Activated naive CD4-positive, alpha-beta T cell treated with anti-CD3 and anti-CD28 coated beads, Interleukin-2, amount 50 U/mL, for 24 hours (primary cell): ENCODE measurements around the gene PRXL2B.
"Not testable (repeated sequence)": the region's sequence is repeated elsewhere in the genome, so short reads cannot be mapped to it uniquely, and the experiment has no call there.

Experiments used
- H3K27ac Mint-ChIP-seq: one replicate; pipeline ENCODE4 v1.8.0; 2021; ENCODE audit warnings: mild to moderate bottlenecking, mixed read lengths
- H3K27me3 Mint-ChIP-seq: one replicate; pipeline ENCODE4 v1.8.0; 2021; ENCODE audit warnings: mixed read lengths
- H3K36me3 Mint-ChIP-seq: one replicate; pipeline ENCODE4 v1.8.0; 2021; ENCODE audit warnings: mixed read lengths
- H3K4me1 Mint-ChIP-seq: one replicate; pipeline ENCODE4 v1.8.0; 2021; ENCODE audit warnings: mixed read lengths
- H3K4me3 Mint-ChIP-seq: one replicate; pipeline ENCODE4 v1.8.0; 2021; ENCODE audit warnings: mild to moderate bottlenecking, mixed read lengths
- H3K9me3 Mint-ChIP-seq: one replicate; pipeline ENCODE4 v1.8.0; 2021; ENCODE audit warnings: mixed read lengths

The PRXL2B gene

GRCh38 chr1:2568187-2568816 is 18.3 kb upstream of the PRXL2B start:
- H3K27ac Mint-ChIP-seq, H3K4me1 Mint-ChIP-seq, H3K36me3 Mint-ChIP-seq, H3K27me3 Mint-ChIP-seq, H3K9me3 Mint-ChIP-seq, H3K4me3 Mint-ChIP-seq: not testable (repeated sequence)

- Mint-ChIP-seq H3K27ac (no peak overlapping the region), H3K9me3 (peaks cover 10% of the 10 kb centered on the region), H3K4me1 (peaks cover 9% of the 10 kb centered on the region), H3K27me3 (no peaks in the 10 kb centered on the region), H3K4me3 (no peak overlapping the region), H3K36me3 (no peaks in the 10 kb centered on the region)
These were observed 17.5 kb upstream of the PRXL2B start for GRCh38 chr1:2569060-2569459.

DNA sequence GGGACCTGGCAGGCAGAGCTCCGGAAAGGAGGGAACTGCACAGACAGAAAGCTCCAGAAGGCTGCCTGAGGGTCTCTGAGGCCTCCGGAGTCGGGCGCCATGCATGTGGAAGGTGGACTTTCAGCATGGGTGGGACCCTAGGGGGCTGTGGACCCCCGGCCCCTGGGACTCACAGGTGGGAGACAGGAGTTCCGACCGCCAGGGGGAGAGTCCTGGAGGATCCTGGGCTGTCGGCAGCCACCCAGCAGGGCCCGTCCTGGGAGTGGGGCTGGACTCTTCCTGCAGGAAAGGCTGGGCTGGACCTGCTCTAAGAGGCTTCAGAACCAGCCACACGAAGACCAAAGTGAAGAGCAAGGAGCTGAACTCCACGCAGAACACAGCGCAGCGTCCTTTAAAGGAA is 16.9 kb upstream of the PRXL2B start:
- peaks cover 13% of the 10 kb centered on the region for H3K9me3 Mint-ChIP-seq
- not testable (repeated sequence) for H3K27me3 Mint-ChIP-seq, H3K36me3 Mint-ChIP-seq, H3K27ac Mint-ChIP-seq, H3K4me1 Mint-ChIP-seq, H3K4me3 Mint-ChIP-seq

DNA sequence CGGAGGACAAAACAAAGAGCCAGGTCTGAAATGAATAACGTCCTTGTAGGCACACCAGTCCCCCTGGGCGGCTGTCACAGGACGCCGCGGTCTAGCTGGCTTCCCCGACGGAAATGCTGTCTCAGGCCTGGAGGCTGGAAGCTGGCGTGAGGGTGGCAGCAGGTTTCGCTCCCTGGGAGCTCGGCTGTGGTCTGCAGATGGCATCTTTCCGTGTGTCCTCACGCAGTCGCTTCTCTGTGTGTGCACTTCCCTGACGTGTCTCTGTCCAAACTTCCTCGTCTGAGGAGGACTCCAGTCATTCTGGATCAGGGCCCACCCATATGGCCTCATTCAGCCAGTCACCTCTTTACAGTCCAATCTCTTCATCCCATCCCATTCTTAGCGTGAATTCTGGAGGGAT is 16.2 kb upstream of the PRXL2B start:
- peak overlapping the region; percentile 18 for H3K27ac Mint-ChIP-seq
- H3K4me3 Mint-ChIP-seq, result no peak overlapping the region
- H3K27me3 Mint-ChIP-seq, result no peaks in the 10 kb centered on the region
- H3K9me3 Mint-ChIP-seq, result peaks cover 13% of the 10 kb centered on the region
- no peaks in the 10 kb centered on the region for H3K36me3 Mint-ChIP-seq
- peaks cover 9% of the 10 kb centered on the region for H3K4me1 Mint-ChIP-seq

GRCh38 chr1:2571348-2571747 is 15.2 kb upstream of the PRXL2B start:
- H3K9me3 Mint-ChIP-seq, result peaks cover 13% of the 10 kb centered on the region
- no peak overlapping the region for H3K4me3 Mint-ChIP-seq

GRCh38 chr1:2573250-2573920 is 13.2 kb upstream of the PRXL2B start:
- Mint-ChIP-seq H3K4me3 (no peak overlapping the region), H3K27me3 (no peaks in the 10 kb centered on the region), H3K9me3 (peaks cover 13% of the 10 kb centered on the region), H3K36me3 (no peaks in the 10 kb centered on the region), H3K4me1 (peaks cover 18% of the 10 kb centered on the region), H3K27ac (peak overlapping the region; percentile 66)

More at GRCh38 chr1:2571348-2571747, 15.2 kb upstream of the PRXL2B start:
- H3K4me1 Mint-ChIP-seq, result peaks cover 9% of the 10 kb centered on the region
- H3K36me3 Mint-ChIP-seq, result no peaks in the 10 kb centered on the region
- H3K27ac Mint-ChIP-seq, result no peak overlapping the region
- H3K27me3 Mint-ChIP-seq, result no peaks in the 10 kb centered on the region

DNA sequence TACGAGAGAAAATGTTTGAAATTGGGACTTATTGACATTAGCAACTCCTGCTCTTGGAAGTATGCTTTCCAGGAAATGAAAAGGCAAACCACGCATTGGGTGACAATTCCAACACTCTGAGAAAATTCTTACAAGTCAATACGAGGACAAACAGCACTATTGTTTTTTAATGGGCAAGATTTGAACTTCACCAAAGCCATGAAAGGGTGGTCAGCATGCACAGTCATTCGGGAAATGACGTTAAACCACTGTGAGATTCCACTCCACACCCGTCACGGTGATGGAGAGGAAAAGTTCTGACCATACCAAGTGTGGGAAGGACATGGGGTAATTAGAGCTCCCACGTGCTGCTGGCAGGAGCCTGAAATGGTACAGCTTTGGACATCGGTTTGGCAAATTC is 12.2 kb upstream of the PRXL2B start:
- Mint-ChIP-seq H3K36me3 (peaks cover 2% of the 10 kb centered on the region), H3K27me3 (no peaks in the 10 kb centered on the region), H3K4me1 (peaks cover 27% of the 10 kb centered on the region), H3K4me3 (no peak overlapping the region), H3K9me3 (peaks cover 13% of the 10 kb centered on the region), H3K27ac (no peak overlapping the region)

DNA sequence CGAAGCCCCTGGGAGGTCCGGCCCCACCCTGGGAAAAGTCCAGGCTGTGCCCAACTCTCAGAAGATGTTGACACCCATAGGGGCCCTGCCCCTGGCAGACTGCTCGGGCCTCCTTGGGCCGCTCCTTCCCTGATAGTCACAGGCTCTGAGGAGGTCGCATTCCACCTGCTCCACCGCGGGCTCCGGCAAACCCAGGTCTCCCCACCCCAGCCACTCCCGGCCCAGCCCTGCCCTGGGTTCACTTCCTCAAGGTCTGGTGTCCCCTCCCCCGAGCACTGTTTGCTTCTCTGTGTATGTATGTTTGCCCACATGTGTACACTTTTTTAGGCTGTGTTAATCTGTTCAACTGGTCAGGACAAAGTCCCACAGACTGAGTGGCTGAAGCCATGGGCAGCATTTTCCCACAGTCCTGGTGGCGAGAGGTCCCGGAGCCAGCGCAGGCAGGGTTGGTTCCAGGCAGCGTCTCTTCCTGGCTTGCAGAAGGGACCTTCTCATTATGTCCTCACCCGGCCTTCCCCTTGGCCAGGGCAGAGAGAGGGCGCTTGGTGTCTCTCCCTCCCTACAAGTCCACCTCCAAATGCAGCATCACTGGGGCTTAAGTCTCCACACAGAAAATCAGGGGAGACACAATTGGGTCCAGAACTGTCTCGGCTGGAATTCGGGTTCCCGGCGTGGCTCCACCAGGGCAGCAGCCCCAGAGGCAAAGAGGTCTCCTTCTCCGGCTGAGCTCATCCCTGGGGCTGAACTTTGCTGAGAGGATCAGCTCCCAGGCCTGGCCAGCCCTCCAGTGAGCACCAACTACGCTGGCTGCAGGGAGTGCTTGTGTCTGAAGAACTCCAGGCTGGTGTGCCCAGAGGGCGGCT is 10.5 kb upstream of the PRXL2B start:
- Mint-ChIP-seq H3K27ac (peak overlapping the region; percentile 51), H3K36me3 (peaks cover 2% of the 10 kb centered on the region), H3K4me3 (peak overlapping the region; percentile 1), H3K27me3 (no peaks in the 10 kb centered on the region), H3K9me3 (peaks cover 13% of the 10 kb centered on the region), H3K4me1 (peaks cover 41% of the 10 kb centered on the region)

GRCh38 chr1:2577565-2578075 is 9.0 kb upstream of the PRXL2B start:
- Mint-ChIP-seq H3K9me3 (peaks cover 13% of the 10 kb centered on the region), H3K27ac (peak overlapping the region; percentile 99), H3K4me3 (peak overlapping the region; percentile 77), H3K4me1 (peaks cover 56% of the 10 kb centered on the region)
- H3K27me3 Mint-ChIP-seq, H3K36me3 Mint-ChIP-seq: not testable (repeated sequence)

GRCh38 chr1:2578758-2579118 is 7.8 kb upstream of the PRXL2B start:
- Mint-ChIP-seq H3K36me3 (peaks cover 2% of the 10 kb centered on the region), H3K9me3 (peaks cover 6% of the 10 kb centered on the region), H3K4me3 (peak overlapping the region; percentile 77), H3K27ac (peak overlapping the region; percentile 99), H3K4me1 (peaks cover 64% of the 10 kb centered on the region), H3K27me3 (no peaks in the 10 kb centered on the region)

- peak overlapping the region; percentile 42 for H3K4me3 Mint-ChIP-seq
These were observed 5.9 kb upstream of the PRXL2B start for GRCh38 chr1:2580691-2581090.

DNA sequence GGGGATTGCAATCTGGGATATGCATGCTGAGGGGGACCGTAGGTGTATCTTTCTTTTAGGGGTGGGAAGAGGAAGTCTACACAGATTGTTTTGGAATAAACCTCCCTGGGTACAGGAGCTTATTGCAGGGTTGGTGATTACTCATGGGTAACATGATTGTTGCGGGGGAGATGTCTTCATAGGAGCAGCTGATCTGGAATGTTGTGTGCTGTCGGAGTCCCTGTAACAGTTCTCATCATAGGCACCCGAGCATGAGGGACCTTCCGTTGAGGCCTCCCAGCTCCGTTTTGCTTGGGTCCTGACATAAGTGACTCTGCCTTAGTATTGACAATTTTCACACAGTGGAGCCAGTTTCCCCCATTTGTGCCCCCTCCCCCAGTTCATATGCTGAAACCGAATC is 4.2 kb upstream of the PRXL2B start:
- H3K4me1 Mint-ChIP-seq, result peaks cover 69% of the 10 kb centered on the region
- H3K36me3 Mint-ChIP-seq, result peaks cover 2% of the 10 kb centered on the region
- peak overlapping the region; percentile 84 for H3K27ac Mint-ChIP-seq
- H3K9me3 Mint-ChIP-seq, result no peaks in the 10 kb centered on the region
- H3K27me3 Mint-ChIP-seq, result no peaks in the 10 kb centered on the region
- no peak overlapping the region for H3K4me3 Mint-ChIP-seq

More at GRCh38 chr1:2580691-2581090, 5.9 kb upstream of the PRXL2B start:
- H3K4me1 Mint-ChIP-seq, result peaks cover 82% of the 10 kb centered on the region
- H3K27ac Mint-ChIP-seq, result no peak overlapping the region
- H3K9me3 Mint-ChIP-seq, result no peaks in the 10 kb centered on the region
- peaks cover 2% of the 10 kb centered on the region for H3K36me3 Mint-ChIP-seq
- no peaks in the 10 kb centered on the region for H3K27me3 Mint-ChIP-seq

- Mint-ChIP-seq H3K36me3 (peaks cover 2% of the 10 kb centered on the region), H3K27me3 (no peaks in the 10 kb centered on the region), H3K4me3 (peak overlapping the region; percentile 90), H3K4me1 (peaks cover 68% of the 10 kb centered on the region), H3K27ac (peak overlapping the region; percentile 93), H3K9me3 (no peaks in the 10 kb centered on the region)
These were observed 3.2 kb upstream of the PRXL2B start for GRCh38 chr1:2583331-2583791.

DNA sequence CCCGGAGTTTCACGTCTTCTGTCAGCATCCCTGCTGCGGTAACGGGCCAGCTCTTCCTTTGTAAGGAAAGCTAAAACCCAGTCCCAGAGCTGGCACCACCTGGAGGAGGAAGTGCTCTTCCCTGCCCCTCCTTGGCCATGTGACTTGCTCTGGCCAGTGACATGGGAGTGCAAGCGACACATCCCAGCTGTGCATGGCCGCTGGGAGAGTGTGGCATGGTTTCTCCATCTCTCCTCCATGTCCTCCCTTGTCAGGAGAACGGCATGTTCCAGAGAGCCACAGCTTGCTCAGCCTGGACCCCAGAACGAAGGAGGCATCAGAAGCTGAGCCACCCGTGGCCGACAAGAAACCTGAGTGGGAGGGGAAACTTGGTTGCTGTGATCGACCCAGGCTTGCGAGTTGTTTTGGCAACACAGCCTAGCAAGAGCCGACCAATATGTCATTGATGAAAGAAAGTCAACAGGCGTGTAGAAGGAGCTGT is 2.7 kb upstream of the PRXL2B start:
- Mint-ChIP-seq H3K4me1 (peaks cover 63% of the 10 kb centered on the region), H3K36me3 (peaks cover under 1% of the 10 kb centered on the region), H3K9me3 (no peaks in the 10 kb centered on the region), H3K4me3 (peak overlapping the region; percentile 90), H3K27me3 (no peaks in the 10 kb centered on the region), H3K27ac (peak overlapping the region; percentile 93)

DNA sequence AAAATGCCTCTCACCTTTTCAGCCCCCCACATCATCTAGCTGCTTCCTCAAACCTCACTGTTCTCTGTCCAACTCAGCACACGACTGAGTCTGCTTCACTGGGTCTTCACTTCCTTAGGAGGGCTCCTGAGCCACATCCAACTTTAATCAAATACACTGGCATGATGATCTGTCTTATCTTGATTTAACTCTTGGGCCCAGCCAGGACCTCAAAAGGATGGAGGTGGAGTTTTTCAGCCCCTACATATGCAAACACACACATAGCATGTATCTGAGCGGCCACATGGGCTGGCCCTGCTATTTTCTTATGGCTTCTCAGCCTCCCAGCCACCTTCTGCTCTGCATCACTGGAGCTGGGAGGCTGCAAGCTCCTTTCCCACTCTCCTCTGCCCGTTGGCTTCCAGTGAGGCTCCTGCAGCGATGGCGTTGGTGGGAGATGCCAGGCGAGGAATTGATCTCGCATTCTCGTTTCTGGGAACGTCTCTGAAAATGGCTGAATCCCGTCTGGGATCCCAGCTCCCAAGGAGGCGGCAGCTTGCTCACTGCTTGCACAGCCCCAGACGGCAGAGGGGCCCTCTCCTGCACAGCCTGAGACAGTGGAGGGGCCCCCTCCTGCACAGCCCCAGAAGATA is 1.8 kb upstream of the PRXL2B start:
- no peaks in the 10 kb centered on the region for H3K9me3 Mint-ChIP-seq
- H3K36me3 Mint-ChIP-seq, result no peaks in the 10 kb centered on the region
- H3K4me3 Mint-ChIP-seq, result peak overlapping the region; percentile 90
- peak overlapping the region; percentile 93 for H3K27ac Mint-ChIP-seq
- peaks cover 54% of the 10 kb centered on the region for H3K4me1 Mint-ChIP-seq
- H3K27me3 Mint-ChIP-seq, result no peaks in the 10 kb centered on the region
